ENCODE measurements around the gene PFDN6. TPM values are rescaled to one million over a fixed set of nuclear protein-coding genes. Genes with fewer than 3 reads are reported as not detected.

Gene PFDN6
- total RNA-seq, 2 experiments from 2014 or later, result 67.9 to 81.3 TPM

DNA sequence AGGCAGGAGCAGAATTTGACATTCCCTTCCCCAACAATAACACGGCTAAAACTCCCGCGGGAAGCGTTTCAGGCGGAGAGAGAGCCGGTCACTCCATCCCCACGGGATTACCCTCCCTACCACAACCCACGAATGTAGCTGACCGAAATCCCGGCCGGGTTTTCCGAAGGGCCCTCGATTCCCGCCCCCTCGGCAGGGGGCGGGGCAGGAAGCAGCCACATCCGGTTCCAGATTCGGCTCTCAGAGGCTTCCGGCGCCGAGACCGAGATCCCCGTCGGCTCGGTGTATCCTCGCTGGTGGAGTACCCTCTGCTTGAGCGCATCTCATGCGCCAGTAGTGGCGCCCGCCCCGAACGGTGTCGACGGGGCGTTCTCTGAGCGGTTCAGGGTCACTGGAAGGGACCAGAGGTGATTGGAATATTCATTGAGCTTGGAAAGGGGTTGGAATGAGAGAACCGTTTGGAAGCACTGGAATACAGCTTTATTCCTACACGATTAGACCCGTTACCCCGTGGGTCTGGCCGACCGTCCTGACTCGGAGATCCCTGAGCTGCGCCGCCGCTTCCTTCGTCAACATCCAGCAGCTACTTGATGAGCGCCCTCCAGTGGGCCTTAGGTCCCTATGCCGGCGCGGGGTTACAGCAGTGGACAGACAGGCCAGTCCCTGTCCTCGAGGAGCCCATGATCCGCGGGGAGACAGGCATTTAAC is 10.0 kb downstream of the PFDN6 start:
- intact Hi-C loops (cut with micrococcal nuclease), result loop anchor here (1.0 to 2.0 kb wide), 8 partner anchors 15 to 111 kb away; partner anchors contain the start of genes B3GALT4, PHF1, RXRB and SLC39A7
- peak overlapping the region; percentile 85 for H3K4me3 Mint-ChIP-seq
- H3K27ac Mint-ChIP-seq, result peak overlapping the region; percentile 98
- CTCF ChIA-PET, result interaction anchor here (0.6 to 1.7 kb wide), 8 partner anchors 10 to 49 kb away, joined by 3 to 13 read pairs (median 4); partner anchors contain the start of genes RPS18, VPS52 and WDR46
- no peaks in the 10 kb centered on the region for H3K27me3 Mint-ChIP-seq (ENCODE audit: low read depth)
- no peaks in the 10 kb centered on the region for H3K9me3 Mint-ChIP-seq
- peaks cover 26% of the 10 kb centered on the region for H3K36me3 Mint-ChIP-seq (ENCODE audit: low read depth)
- H3K4me1 Mint-ChIP-seq (ENCODE audit: low read depth), result peaks cover 29% of the 10 kb centered on the region
- DNase-seq, result peak; percentile 96

DNA sequence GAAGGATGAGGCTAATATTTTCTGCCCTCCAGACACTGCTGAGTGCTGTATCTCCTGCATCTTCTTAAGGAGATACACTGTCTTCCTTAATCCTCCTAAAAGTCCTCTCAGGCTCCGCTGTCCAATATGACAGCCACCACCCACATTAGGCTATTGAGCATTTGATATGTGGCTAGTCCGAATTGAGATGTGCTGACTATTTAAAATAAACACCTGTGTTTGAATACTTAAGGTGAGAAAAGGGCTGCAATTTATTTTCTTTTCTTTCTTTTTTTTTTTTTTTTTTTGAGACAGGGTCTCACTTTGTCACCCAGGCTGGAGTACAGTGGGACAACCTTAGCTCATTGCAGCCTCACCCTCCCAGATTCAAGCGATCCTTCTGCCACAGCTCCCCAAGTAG is 12.5 kb downstream of the PFDN6 start:
- Mint-ChIP-seq H3K36me3 (ENCODE audit: low read depth) (peaks cover 33% of the 10 kb centered on the region), H3K27me3 (ENCODE audit: low read depth) (no peaks in the 10 kb centered on the region), H3K27ac (no peak overlapping the region), H3K4me3 (no peak overlapping the region), H3K4me1 (ENCODE audit: low read depth) (peaks cover 44% of the 10 kb centered on the region), H3K9me3 (no peaks in the 10 kb centered on the region)
- no peak for DNase-seq
- CTCF ChIA-PET, result interaction anchor here (1.9 kb wide), 1 partner anchor 9 kb away, joined by 5 read pairs; no protein-coding TSS in a partner anchor
- intact Hi-C loops (cut with micrococcal nuclease), result no loop called here

DNA sequence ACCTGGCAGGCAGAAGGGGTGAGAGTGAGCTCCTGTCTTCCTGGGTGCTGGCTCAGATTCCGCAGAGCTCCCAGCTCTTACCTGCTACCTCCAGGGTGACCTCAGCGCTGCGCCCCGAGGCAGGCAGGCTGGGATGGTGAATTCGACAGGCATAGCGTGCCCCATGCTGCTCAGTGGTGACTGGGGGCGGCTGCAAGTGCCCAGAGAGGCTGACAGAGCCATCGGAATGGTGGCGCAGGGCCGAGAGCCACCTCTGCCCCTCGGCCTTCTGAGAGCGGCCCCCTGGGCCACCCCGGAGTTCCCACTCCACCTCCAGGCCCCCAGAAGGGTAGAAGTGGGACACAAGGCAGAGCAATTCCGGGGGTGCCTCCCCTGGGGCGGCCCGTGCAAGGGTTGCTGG is 14.8 kb downstream of the PFDN6 start:
- Mint-ChIP-seq H3K9me3 (no peaks in the 10 kb centered on the region), H3K27me3 (ENCODE audit: low read depth) (no peaks in the 10 kb centered on the region), H3K36me3 (ENCODE audit: low read depth) (peaks cover 42% of the 10 kb centered on the region), H3K4me3 (no peak overlapping the region), H3K4me1 (ENCODE audit: low read depth) (peaks cover 44% of the 10 kb centered on the region), H3K27ac (peak overlapping the region; percentile 65)
- intact Hi-C loops (cut with micrococcal nuclease), result no loop called here
- no peak for DNase-seq
- CTCF ChIA-PET, result no interaction called here

DNA sequence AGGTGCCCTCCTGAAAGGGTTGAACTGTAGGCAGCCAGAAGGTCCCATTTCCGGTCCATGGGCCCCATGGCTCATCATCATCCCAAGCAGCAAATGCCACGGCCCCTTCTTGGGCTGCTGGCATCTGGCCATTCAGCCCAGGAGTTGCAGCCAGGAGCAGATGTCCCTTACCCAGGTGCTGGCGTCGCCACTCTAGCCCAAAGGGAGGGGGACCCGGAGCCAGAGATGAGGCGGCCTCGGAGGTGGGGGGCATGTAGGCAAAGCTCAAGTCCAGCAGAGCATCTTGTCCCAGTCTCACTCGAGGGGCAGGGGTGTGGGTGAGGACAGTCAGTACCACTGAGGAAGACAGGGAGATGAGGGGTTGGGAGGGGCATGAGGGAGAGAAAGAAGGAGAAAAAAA is 15.7 kb downstream of the PFDN6 start:
- H3K4me3 Mint-ChIP-seq, result no peak overlapping the region
- H3K27ac Mint-ChIP-seq, result peak overlapping the region; percentile 30
- no peaks in the 10 kb centered on the region for H3K27me3 Mint-ChIP-seq (ENCODE audit: low read depth)
- intact Hi-C loops (cut with micrococcal nuclease), result no loop called here
- CTCF ChIA-PET, result no interaction called here
- no peaks in the 10 kb centered on the region for H3K9me3 Mint-ChIP-seq
- peaks cover 34% of the 10 kb centered on the region for H3K36me3 Mint-ChIP-seq (ENCODE audit: low read depth)
- peaks cover 40% of the 10 kb centered on the region for H3K4me1 Mint-ChIP-seq (ENCODE audit: low read depth)
- no peak for DNase-seq

DNA sequence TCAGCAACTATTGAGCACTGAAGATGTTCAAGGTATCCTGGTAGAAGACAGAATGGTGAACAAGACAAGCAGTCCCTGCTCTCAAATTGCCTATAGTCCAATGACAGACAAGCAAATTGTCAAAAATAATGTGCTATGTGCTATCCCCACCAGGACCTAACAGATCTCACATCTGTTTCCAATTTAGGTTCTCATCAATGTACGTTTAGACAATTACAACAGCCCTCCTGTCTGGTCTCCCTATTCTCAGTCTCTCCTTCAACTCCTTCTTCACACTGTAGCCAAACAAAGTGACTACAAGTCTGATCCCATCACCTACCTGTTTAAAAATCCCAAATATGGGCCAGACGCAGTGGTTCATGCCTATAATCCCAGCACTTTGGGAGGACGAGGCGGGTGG is 17.0 kb downstream of the PFDN6 start:
- no peaks in the 10 kb centered on the region for H3K9me3 Mint-ChIP-seq
- H3K27ac Mint-ChIP-seq, result peak overlapping the region; percentile 1
- peaks cover 37% of the 10 kb centered on the region for H3K4me1 Mint-ChIP-seq (ENCODE audit: low read depth)
- DNase-seq, result no peak
- H3K27me3 Mint-ChIP-seq (ENCODE audit: low read depth), result no peaks in the 10 kb centered on the region
- intact Hi-C loops (cut with micrococcal nuclease), result no loop called here
- CTCF ChIA-PET, result no interaction called here
- peaks cover 27% of the 10 kb centered on the region for H3K36me3 Mint-ChIP-seq (ENCODE audit: low read depth)
- H3K4me3 Mint-ChIP-seq, result no peak overlapping the region

DNA sequence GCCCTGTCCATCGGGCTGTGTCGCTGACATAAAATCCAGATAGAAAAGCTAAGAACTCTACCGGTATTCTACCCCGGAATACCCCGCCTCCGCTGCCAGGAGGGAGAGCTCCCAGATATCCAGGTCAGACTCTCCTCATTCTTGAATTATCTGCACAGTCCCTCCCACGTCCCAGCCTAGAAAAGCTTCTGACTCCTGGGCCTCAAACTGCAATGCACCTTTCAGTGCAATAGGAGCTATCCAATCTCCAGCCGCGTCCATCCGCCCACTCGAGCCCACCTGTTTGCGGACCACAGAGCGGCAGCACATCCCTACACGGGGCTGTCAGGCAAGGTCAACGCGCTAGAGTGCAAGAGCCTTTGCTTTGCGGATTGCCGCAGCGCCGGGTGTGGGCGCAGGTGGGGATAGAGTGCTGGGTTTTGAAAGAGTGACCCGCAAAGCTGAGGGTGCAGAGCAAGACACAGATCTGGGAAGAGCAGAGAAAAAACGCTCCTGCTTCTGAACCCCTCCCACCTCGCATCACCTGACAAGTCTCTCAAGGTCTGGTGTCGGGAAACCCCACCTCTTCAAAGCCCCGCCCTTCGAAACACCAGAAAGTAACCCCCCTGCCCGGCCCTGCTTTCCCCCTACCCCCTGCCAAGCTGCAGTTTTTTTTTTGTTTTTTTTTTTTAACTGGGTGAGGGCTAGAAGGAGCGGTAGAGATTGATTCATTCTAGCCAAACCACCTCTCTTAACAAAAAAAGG is 23.1 kb downstream of the PFDN6 start:
- CTCF ChIA-PET, result interaction anchor here (0.9 to 3.2 kb wide), 8 partner anchors 12 to 113 kb away, joined by 3 to 29 read pairs (median 6); partner anchors contain the start of genes B3GALT4, PFDN6 and WDR46
- peak; percentile 92 for DNase-seq
- intact Hi-C loops (cut with micrococcal nuclease), result loop anchor here (2.0 to 10.0 kb wide), 4 partner anchors 106 to 468 kb away; partner anchors contain the start of genes CUTA and PSMB8
- no peaks in the 10 kb centered on the region for H3K9me3 Mint-ChIP-seq
- peaks cover 37% of the 10 kb centered on the region for H3K36me3 Mint-ChIP-seq (ENCODE audit: low read depth)
- H3K27ac Mint-ChIP-seq, result peak overlapping the region; percentile 99
- peak overlapping the region; percentile 99 for H3K4me3 Mint-ChIP-seq
- H3K27me3 Mint-ChIP-seq (ENCODE audit: low read depth), result no peaks in the 10 kb centered on the region
- H3K4me1 Mint-ChIP-seq (ENCODE audit: low read depth), result peaks cover 56% of the 10 kb centered on the region

DNA sequence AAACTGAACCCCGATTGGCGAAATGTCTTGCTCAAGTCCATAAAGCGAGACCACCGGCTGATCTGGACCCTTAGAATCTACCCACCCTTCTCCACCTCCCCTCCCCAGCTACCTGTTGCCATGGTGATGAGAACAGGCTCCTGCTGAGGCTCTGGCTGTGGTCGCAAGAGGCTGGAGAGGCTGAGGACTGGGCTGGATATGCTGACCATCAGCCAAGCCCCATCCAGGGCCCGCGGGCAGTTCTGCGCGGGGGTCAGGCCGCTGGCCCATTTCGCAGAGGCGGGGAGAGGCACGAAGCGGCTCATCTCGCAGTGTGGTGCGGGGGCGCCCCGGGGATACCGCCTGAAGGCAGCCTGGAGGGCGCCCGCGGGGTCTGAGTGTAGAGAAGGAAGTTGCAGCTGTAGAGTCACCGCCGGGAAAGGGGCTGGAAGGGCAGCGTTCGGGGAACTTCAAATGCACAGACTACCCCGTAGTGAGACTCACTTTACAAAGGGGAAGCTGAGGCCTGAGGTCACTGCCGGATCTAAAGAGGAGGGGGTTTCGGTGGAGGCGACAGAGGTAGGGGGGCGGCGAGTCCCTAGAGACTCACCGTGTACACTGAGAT is 23.8 kb downstream of the PFDN6 start:
- H3K27ac Mint-ChIP-seq, result peak overlapping the region; percentile 99
- DNase-seq, result peak; percentile 77
- intact Hi-C loops (cut with micrococcal nuclease), result loop anchor here (2.0 to 10.0 kb wide), 4 partner anchors 106 to 468 kb away; partner anchors contain the start of genes CUTA and PSMB8
- CTCF ChIA-PET, result interaction anchor here (0.6 to 3.2 kb wide), 5 partner anchors 24 to 118 kb away, joined by 3 to 29 read pairs (median 6); partner anchors contain the start of genes B3GALT4, PFDN6 and WDR46
- H3K4me1 Mint-ChIP-seq (ENCODE audit: low read depth), result peaks cover 61% of the 10 kb centered on the region
- peak overlapping the region; percentile 99 for H3K4me3 Mint-ChIP-seq
- no peaks in the 10 kb centered on the region for H3K27me3 Mint-ChIP-seq (ENCODE audit: low read depth)
- H3K36me3 Mint-ChIP-seq (ENCODE audit: low read depth), result peaks cover 37% of the 10 kb centered on the region
- H3K9me3 Mint-ChIP-seq, result no peaks in the 10 kb centered on the region

GRCh38 chr6:33313709-33314514 is 24.5 kb downstream of the PFDN6 start, which contains the start of gene TAPBP:
TAPBP (minus strand) TSS chr6:33314078; CDS start chr6:33314041, 37 bp downstream.
- CTCF ChIA-PET, result interaction anchor here (0.6 to 3.2 kb wide), 5 partner anchors 25 to 117 kb away, joined by 3 to 29 read pairs (median 6); partner anchors contain the start of genes B3GALT4, PFDN6 and WDR46

DNA sequence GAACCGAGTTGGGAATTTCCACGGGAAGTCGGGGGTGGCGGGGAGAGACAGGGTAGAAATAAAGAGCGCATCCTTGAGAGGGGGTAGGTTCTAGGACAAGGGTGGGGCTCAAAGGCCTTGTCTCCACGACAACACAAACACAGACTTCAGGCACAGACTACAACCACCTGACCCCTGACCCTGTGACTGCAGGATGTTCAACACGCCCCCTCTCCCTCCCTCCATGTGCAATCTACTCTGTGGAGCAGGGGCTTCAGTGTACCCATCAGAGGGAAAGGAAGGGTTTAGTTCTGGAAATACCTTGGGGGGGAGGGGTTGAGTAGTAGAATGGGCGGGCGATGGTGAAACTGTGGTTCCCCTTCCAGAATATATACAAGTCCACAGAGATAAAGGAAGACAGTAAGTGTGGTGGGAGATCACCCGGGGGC is 25.1 kb downstream of the PFDN6 start:
- Mint-ChIP-seq H3K4me3 (peak overlapping the region; percentile 99), H3K36me3 (ENCODE audit: low read depth) (peaks cover 36% of the 10 kb centered on the region), H3K9me3 (no peaks in the 10 kb centered on the region), H3K27me3 (ENCODE audit: low read depth) (no peaks in the 10 kb centered on the region), H3K27ac (peak overlapping the region; percentile 99), H3K4me1 (ENCODE audit: low read depth) (peaks cover 66% of the 10 kb centered on the region)
- DNase-seq, result peak; percentile 80
- intact Hi-C loops (cut with micrococcal nuclease), result loop anchor here (1.0 to 10.0 kb wide), 9 partner anchors 9 to 470 kb away; partner anchors contain the start of genes PSMB8 and VPS52
- CTCF ChIA-PET, result no interaction called here

More at GRCh38 chr6:33313709-33314514, 24.5 kb downstream of the PFDN6 start, which contains the start of gene TAPBP:
- Mint-ChIP-seq H3K9me3 (no peaks in the 10 kb centered on the region), H3K4me1 (ENCODE audit: low read depth) (peaks cover 62% of the 10 kb centered on the region), H3K4me3 (peak within 1 kb of the TSS; percentile 99), H3K36me3 (ENCODE audit: low read depth) (peaks cover 35% of the 10 kb centered on the region), H3K27ac (peak within 1 kb of the TSS; percentile 99), H3K27me3 (ENCODE audit: low read depth) (no peaks in the 10 kb centered on the region)
- intact Hi-C loops (cut with micrococcal nuclease), result loop anchor here (1.0 to 10.0 kb wide), 10 partner anchors 9 to 469 kb away; partner anchors contain the start of genes CUTA, PSMB8 and VPS52
- DNase-seq, result peak; percentile 91

GRCh38 chr6:33314943-33315792 is 25.8 kb downstream of the PFDN6 start:
- no peaks in the 10 kb centered on the region for H3K27me3 Mint-ChIP-seq (ENCODE audit: low read depth)
- peaks cover 41% of the 10 kb centered on the region for H3K36me3 Mint-ChIP-seq (ENCODE audit: low read depth)
- peak overlapping the region; percentile 99 for H3K4me3 Mint-ChIP-seq
- no peak for DNase-seq
- intact Hi-C loops (cut with micrococcal nuclease), result loop anchor here (1.0 to 10.0 kb wide), 9 partner anchors 8 to 470 kb away; partner anchors contain the start of genes PSMB8 and VPS52
- no peaks in the 10 kb centered on the region for H3K9me3 Mint-ChIP-seq
- CTCF ChIA-PET, result no interaction called here
- H3K27ac Mint-ChIP-seq, result peak overlapping the region; percentile 99
- peaks cover 69% of the 10 kb centered on the region for H3K4me1 Mint-ChIP-seq (ENCODE audit: low read depth)

All from activated naive CD4-positive, alpha-beta T cell treated with anti-CD3 and anti-CD28 coated beads for 36 hours (primary cell).